ENCODE results near the gene ARL14.

- TF ChIP-seq CTCF (conservative IDR thresholded peaks at IDR 0.05) (no peak), EZH2 (IDR thresholded peaks at IDR 0.05; ENCODE audit: low read depth) (no peak)
Observed at GRCh38 chr3:160637086-160637485, 39.9 kb upstream of the ARL14 start.

All from PC-9 (cell line).